H1 (cell line): ENCODE measurements around the gene PLXNA4. TPM values are rescaled to one million over a fixed set of nuclear protein-coding genes. Genes with fewer than 3 reads are reported as not detected.

Experiments
- CTCF ChIA-PET: fragments of 300-600 bp; sonication (Branson Sonifier 250); formaldehyde crosslinking; loops from one replicate; lab custom pipeline; 2021; ENCODE audit not compliant: partially characterized antibody; lab: Charles Lee
- POLR2A ChIA-PET: fragments of 300-600 bp; sonication (Branson Sonifier 250); formaldehyde crosslinking; loops from one replicate; lab custom pipeline; 2021; ENCODE audit warnings: inconsistent platforms; ENCODE audit not compliant: partially characterized antibody; lab: Charles Lee
- DNase-seq, 2 experiments: peaks; one replicate each; pipeline versions ENCODE4 v3.0.0 to v3.0.0-alpha.2; 2010 to 2022; ENCODE audit warnings: low spot score in 2 of 2, low read depth in 1 of 2, mixed read lengths in 1 of 2
- FAIRE-seq: peaks from 2 replicates; lab custom pipeline; 2011; peaks lifted over from hg19 to GRCh38; lab: Jason Lieb, UNC
- H2AFZ ChIP-seq: 2 replicates; pipeline ENCODE4 v1.8.1; 2012; ENCODE audit warnings: low read length, inconsistent platforms
- H2AK5ac ChIP-seq: 2 replicates; pipeline ENCODE4 v1.6.1; 2013; ENCODE audit warnings: low read depth, low read length
- H2BK120ac ChIP-seq: replicated peaks from 2 replicates; pipeline ENCODE3; 2013; ENCODE audit warnings: low read depth, low read length, inconsistent platforms
- H2BK12ac ChIP-seq: 2 replicates; pipeline ENCODE4 v1.6.1; 2013; ENCODE audit warnings: low read depth, low read length
- H2BK15ac ChIP-seq: 2 replicates; pipeline ENCODE4 v1.6.1; 2013; ENCODE audit warnings: low read length
- H2BK20ac ChIP-seq: 2 replicates; pipeline ENCODE4 v1.6.1; 2013; ENCODE audit warnings: low read length
- H2BK5ac ChIP-seq: 2 replicates; pipeline ENCODE4 v1.6.1; 2013; ENCODE audit warnings: low read depth, low read length
- H3K14ac ChIP-seq: 2 replicates; pipeline ENCODE4 v1.6.1; 2013; ENCODE audit warnings: inconsistent platforms; ENCODE audit not compliant: insufficient read length
- H3K18ac ChIP-seq: 2 replicates; pipeline ENCODE4 v1.6.1; 2013; ENCODE audit warnings: low read length; ENCODE audit errors: extremely low read depth
- H3K23ac ChIP-seq: 2 replicates; pipeline ENCODE4 v1.6.1; 2013; ENCODE audit warnings: inconsistent platforms; ENCODE audit not compliant: insufficient read length
- H3K23me2 ChIP-seq: 2 replicates; pipeline ENCODE4 v1.6.1; 2013; ENCODE audit warnings: low read depth, low read length
- H3K27ac ChIP-seq: 2 replicates; pipeline ENCODE4 v1.6.1; 2011; ENCODE audit warnings: low read depth, low read length, inconsistent platforms
- H3K27me3 ChIP-seq, 4 experiments: replicated peaks in 1 of 4; 1 replicate in 1 of 4; 2 replicates in 3 of 4; pipeline versions ENCODE4 v1.6.1 to v1.8.1; 2011 to 2013; ENCODE audit warnings: low read length in 3 of 4, mild to moderate bottlenecking in 3 of 4, inconsistent platforms in 2 of 4, mixed read lengths in 2 of 4, moderate library complexity in 1 of 4; ENCODE audit not compliant: control insufficient read depth in 3 of 4, insufficient read depth in 3 of 4; ENCODE audit errors: extremely low read depth in 1 of 4
- H3K36me3 ChIP-seq, 4 experiments: 2 replicates each; pipeline versions ENCODE4 v1.6.1 to v1.8.1; 2011 to 2013; ENCODE audit warnings: mild to moderate bottlenecking in 4 of 4, low read length in 3 of 4, moderate library complexity in 2 of 4, control low read depth in 1 of 4, inconsistent platforms in 1 of 4; ENCODE audit not compliant: insufficient read depth in 4 of 4, control insufficient read depth in 2 of 4
- H3K4ac ChIP-seq: replicated peaks from 2 replicates; pipeline ENCODE3; 2013; ENCODE audit warnings: low read length, low read depth, mixed read lengths, inconsistent platforms; ENCODE audit not compliant: insufficient read length
- H3K4me1 ChIP-seq, 4 experiments: replicated peaks in 1 of 4; 1 replicate in 1 of 4; 2 replicates in 3 of 4; pipeline versions ENCODE4 v1.6.1 to v1.8.1; 2011 to 2013; ENCODE audit warnings: low read length in 3 of 4, inconsistent platforms in 2 of 4, mixed read lengths in 1 of 4; ENCODE audit not compliant: insufficient read depth in 4 of 4, control insufficient read depth in 3 of 4
- H3K4me2 ChIP-seq, 2 experiments: 2 replicates each; pipeline versions ENCODE4 v1.6.1 to v1.8.1; 2011 to 2013; ENCODE audit warnings: low read depth in 2 of 2, low read length in 2 of 2, control low read depth in 1 of 2, inconsistent platforms in 1 of 2, mild to moderate bottlenecking in 1 of 2; ENCODE audit not compliant: insufficient read depth in 1 of 2
- H3K4me3 ChIP-seq, 4 experiments: fragments of 200-600, 300-600 bp in 1 of 4; sonication (generic), shearing (Covaris generic), sonication (Bioruptor Twin) in 1 of 4; 2 replicates each; pipeline versions ENCODE4 v1.5.1 to v1.8.1; 2011 to 2016; ENCODE audit warnings: low read length in 4 of 4, low read depth in 3 of 4, control low read depth in 2 of 4, inconsistent platforms in 2 of 4, mild to moderate bottlenecking in 2 of 4, mixed read lengths in 1 of 4, moderate library complexity in 1 of 4; ENCODE audit not compliant: insufficient read depth in 2 of 4; ENCODE audit errors: extremely low read depth in 1 of 4
- H3K56ac ChIP-seq: replicated peaks from 2 replicates; pipeline ENCODE3; 2013; ENCODE audit warnings: low read depth, mild to moderate bottlenecking, mixed read lengths, low read length, inconsistent platforms; ENCODE audit not compliant: insufficient read length
- H3K79me1 ChIP-seq: 2 replicates; pipeline ENCODE4 v1.6.1; 2013; ENCODE audit warnings: low read depth, low read length, control low read depth
- H3K79me2 ChIP-seq, 2 experiments: 2 replicates each; pipeline versions ENCODE4 v1.6.1 to v1.8.1; 2012 to 2013; ENCODE audit warnings: low read length in 2 of 2, mild to moderate bottlenecking in 2 of 2, inconsistent platforms in 1 of 2; ENCODE audit not compliant: insufficient read depth in 2 of 2, control insufficient read depth in 1 of 2
- H3K9ac ChIP-seq, 4 experiments: replicated peaks in 1 of 4; 1 replicate in 1 of 4; 2 replicates in 3 of 4; pipeline versions ENCODE4 v1.6.1 to v1.8.1; 2011 to 2013; ENCODE audit warnings: low read depth in 3 of 4, low read length in 3 of 4, control low read depth in 2 of 4, mild to moderate bottlenecking in 2 of 4, moderate library complexity in 2 of 4, inconsistent platforms in 1 of 4; ENCODE audit errors: extremely low read depth in 1 of 4
- H3K9me3 ChIP-seq, 2 experiments: 2 replicates each; pipeline versions ENCODE4 v1.6.1 to v1.8.1; 2012 to 2013; ENCODE audit warnings: mild to moderate bottlenecking in 2 of 2, moderate library complexity in 2 of 2, control low read depth in 1 of 2, inconsistent platforms in 1 of 2, low read depth in 1 of 2, low read length in 1 of 2, mixed read lengths in 1 of 2; ENCODE audit not compliant: insufficient read depth in 2 of 2
- H4K20me1 ChIP-seq, 2 experiments: replicated peaks in 1 of 2; 2 replicates each; pipeline versions ENCODE3 to v1.8.1; 2011 to 2013; ENCODE audit warnings: inconsistent platforms in 2 of 2, low read length in 2 of 2, mild to moderate bottlenecking in 1 of 2; ENCODE audit not compliant: insufficient read depth in 2 of 2, control insufficient read depth in 1 of 2
- H4K5ac ChIP-seq: 2 replicates; pipeline ENCODE4 v1.6.1; 2013; ENCODE audit warnings: low read length, low read depth, mixed read lengths, inconsistent platforms; ENCODE audit not compliant: insufficient read length
- H4K8ac ChIP-seq: 2 replicates; pipeline ENCODE4 v1.8.0; 2013; ENCODE audit warnings: mild to moderate bottlenecking, moderate library complexity, low read length, inconsistent platforms; ENCODE audit not compliant: insufficient read depth; ENCODE audit errors: extremely low read depth
- H4K91ac ChIP-seq: replicated peaks from 2 replicates; pipeline ENCODE3; 2013; ENCODE audit warnings: low read length, mixed read lengths, inconsistent platforms; ENCODE audit not compliant: insufficient read length
- EZH2 ChIP-seq: fragments of 200-600 bp; sonication (generic); IDR thresholded peaks from 2 replicates; pipeline ENCODE4 v1.7.1; 2012; ENCODE audit warnings: low read depth, mild to moderate bottlenecking, moderate library complexity, low read length, inconsistent platforms; ENCODE audit not compliant: severe bottlenecking
- GABPA ChIP-seq: IDR thresholded peaks from 2 replicates; pipeline ENCODE4 v1.6.1; 2011; ENCODE audit warnings: mild to moderate bottlenecking, low read length, moderate library complexity, borderline replicate concordance; ENCODE audit not compliant: insufficient read depth
- KDM5A ChIP-seq: fragments of 200-600 bp; IDR thresholded peaks from 2 replicates; pipeline ENCODE4 v1.7.1; 2012; ENCODE audit warnings: mild to moderate bottlenecking, low read length, inconsistent platforms, mixed read lengths
- RAD21 ChIP-seq, 2 experiments: IDR thresholded peaks in 1 of 2; conservative IDR thresholded peaks in 1 of 2; 2 replicates each; pipeline ENCODE4 v1.6.1; 2011; ENCODE audit warnings: low read depth in 2 of 2, low read length in 2 of 2, improper control_type of control experiment in 1 of 2, inconsistent platforms in 1 of 2, mild to moderate bottlenecking in 1 of 2, moderate library complexity in 1 of 2
- RFX5 ChIP-seq: IDR thresholded peaks from 2 replicates; pipeline ENCODE4 v1.6.1; 2011; ENCODE audit warnings: low read depth, low read length, improper control_type of control experiment, borderline replicate concordance
- SAP30 ChIP-seq: fragments of 300-600 bp; sonication (generic); IDR thresholded peaks from 2 replicates; pipeline ENCODE4 v1.7.1; 2012; ENCODE audit warnings: low read length, moderate library complexity, mild to moderate bottlenecking, inconsistent platforms; ENCODE audit not compliant: insufficient read depth, insufficient replicate concordance
- SP1 ChIP-seq: IDR thresholded peaks from 2 replicates; pipeline ENCODE4 v1.6.1; 2011; ENCODE audit warnings: low read depth, low read length
- SP2 ChIP-seq: IDR thresholded peaks from 2 replicates; pipeline ENCODE4 v1.6.1; 2012; ENCODE audit warnings: mild to moderate bottlenecking, low read length, inconsistent platforms
- TAF7 ChIP-seq: optimal IDR thresholded peaks from 2 replicates; pipeline ENCODE3; 2011; ENCODE audit warnings: low read depth, mild to moderate bottlenecking, inconsistent platforms, low read length, moderate library complexity, borderline replicate concordance
- TBP ChIP-seq: IDR thresholded peaks from 2 replicates; pipeline ENCODE4 v1.6.1; 2011; ENCODE audit warnings: low read depth, low read length, improper control_type of control experiment
- WGBS, 2 experiments: shearing (Covaris generic) in 1 of 2; methylation state at CpG; one replicate each; pipeline versions ENCODE4 v1.1.6 to v1.1.7; 2013 to 2015; ENCODE audit warnings: low lambda C conversion rate in 2 of 2, mixed read lengths in 2 of 2, inconsistent platforms in 1 of 2, low coverage in 1 of 2, missing lambda C conversion rate in 1 of 2; ENCODE audit not compliant: insufficient replicate concordance in 2 of 2, insufficient coverage in 1 of 2, insufficient read length in 1 of 2; ENCODE audit errors: extremely low coverage in 1 of 2, missing lambda C conversion rate in 1 of 2; 5-methylcytosine and 5-hydroxymethylcytosine counted together
- polyA plus RNA-seq, 7 experiments: library from polyadenylated mRNA; depleted of rRNA in 3 of 7; stranded (reverse) in 5 of 7; unstranded in 2 of 7; fragments of >200 nt in 5 of 7; fragments of 200-250 nt in 2 of 7; gene quantifications; 1 replicate in 5 of 7; 2 replicates in 1 of 7; 4 replicates in 1 of 7; pipeline versions ENCODE4 v1.2.1 to v1.2.3, GENCODE V29; 2011 to 2013; ENCODE audit warnings: missing spikeins in 2 of 7, mixed read lengths in 2 of 7
- total RNA-seq: library from RNA; stranded (reverse); fragmentation: NEBNext Ultra II Directional; extraction: Animal tissue kit (Norgen Biotek cat#: 25700); gene quantifications from 2 replicates; pipeline ENCODE4 v1.2.1, GENCODE V29; 2021
- TF ChIP-seq, protein P1 (sequence below): IDR thresholded peaks from 2 replicates; pipeline ENCODE4 v1.6.1; 2012; ENCODE audit warnings: inconsistent platforms

PLXNA4 gene
- total and polyA plus RNA-seq, 2 of the 8 experiments (the other 6 are each of a cell fraction or from before 2014, with no cell fraction given): 0.76 to 0.79 TPM

DNA sequence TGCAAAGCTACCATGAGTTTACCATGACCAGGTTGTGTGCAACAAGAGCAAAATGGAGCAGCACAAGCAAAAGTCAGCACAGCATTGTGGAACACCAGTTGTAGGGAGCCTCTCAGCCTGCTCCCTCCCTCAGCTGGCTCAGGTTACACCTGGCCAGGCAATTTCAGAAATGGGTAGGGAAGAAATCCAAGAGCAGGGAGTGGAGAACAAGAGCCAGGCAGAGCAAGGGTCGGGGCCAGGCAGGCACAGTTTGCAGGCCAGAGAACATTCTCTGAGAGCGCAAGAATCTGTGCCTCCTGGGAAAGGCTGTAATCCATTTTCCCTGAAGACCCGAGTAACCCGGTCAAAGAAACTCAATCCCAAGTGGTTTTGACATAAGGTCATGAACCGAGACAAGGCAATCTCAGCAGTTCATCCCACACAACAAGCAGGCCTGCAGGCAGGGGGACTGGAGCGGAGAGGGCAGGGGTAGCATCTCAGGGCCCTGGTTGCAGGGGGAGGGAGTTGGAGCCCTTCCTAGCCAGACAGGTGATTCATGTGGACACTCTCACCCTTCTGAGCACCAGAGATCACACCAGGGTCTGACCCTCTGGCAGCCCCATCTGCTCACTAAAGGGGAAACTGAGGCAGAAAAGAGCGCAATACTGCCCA, 258.4 kb downstream of the PLXNA4 start:
- 94% methylated on average over 7 of the region's 7 CpGs; no CpG with 5 or more reads in 1 of the 2 experiments for WGBS, 2 experiments
- no peak overlapping the region for H2BK5ac ChIP-seq
- no peak overlapping the region for H2BK120ac ChIP-seq
- H3K79me1 ChIP-seq: no peaks in the 10 kb centered on the region
- H3K4ac ChIP-seq: no peak overlapping the region
- H3K14ac ChIP-seq: no peak overlapping the region
- H3K56ac ChIP-seq: peak overlapping the region; percentile 96
- H3K36me3 ChIP-seq: no peaks in the 10 kb centered on the region
- no peak overlapping the region for H4K91ac ChIP-seq
- FAIRE-seq: no peak
- H2BK15ac ChIP-seq: peak overlapping the region; percentile 40; the same call in 1 of the 2 replicates
- peaks cover 9% of the 10 kb centered on the region; the same call in 1 of the 2 replicates for H3K23me2 ChIP-seq
- H3K9me3 ChIP-seq: peaks cover 0 to 2% of the 10 kb centered on the region in 2 experiments; a peak in 2 of 4 replicates
- no peak overlapping the region for H3K9ac ChIP-seq
- no peak overlapping the region for H2BK20ac ChIP-seq
- no peak overlapping the region for H3K18ac ChIP-seq
- H4K5ac ChIP-seq: no peak overlapping the region
- POLR2A ChIA-PET: no interaction called here
- peak overlapping the region; percentile 44; the same call in 1 of the 2 replicates for H2BK12ac ChIP-seq
- no peak for DNase-seq
- H3K27me3 ChIP-seq: peaks cover 0 to 5% (median 0%) of the 10 kb centered on the region in 4 experiments; a peak in 2 of 7 replicates
- H3K4me1 ChIP-seq: peaks cover 0 to 7% (median 3%) of the 10 kb centered on the region in 4 experiments; a peak in 2 of 7 replicates
- H2AK5ac ChIP-seq: no peak overlapping the region
- H3K27ac ChIP-seq: no peak overlapping the region
- no peak overlapping the region for H3K23ac ChIP-seq
- H2AFZ ChIP-seq: peak overlapping the region; percentile 66; the same call in 1 of the 2 replicates
- H4K20me1 ChIP-seq: no peaks in the 10 kb centered on the region
- H3K4me3 ChIP-seq: no peak overlapping the region
- H4K8ac ChIP-seq: no peak overlapping the region
- peak overlapping the region; percentile 23 to 49; a peak in 2 of 4 replicates for H3K4me2 ChIP-seq
- no peaks in the 10 kb centered on the region for H3K79me2 ChIP-seq
- CTCF ChIA-PET: interaction anchor here (0.9 to 2.9 kb wide), 20 partner anchors 9 to 435 kb away, joined by 3 to 30 read pairs (median 4); no protein-coding TSS in a partner anchor
- TF ChIP-seq KDM5A (no peak), TBP (no peak), TAF7 (no peak), EZH2 (no peak), RAD21 (IDR thresholded peaks at IDR 0.05 in 1 of 2, conservative IDR thresholded peaks at IDR 0.05 in 1 of 2; ENCODE audit: low read depth in 2 of 2, low read length in 2 of 2) (no peak), SAP30 (no peak), RFX5 (no peak), SP1 (no peak), GABPA (no peak), SP2 (no peak)
- TF ChIP-seq, protein P1, sequence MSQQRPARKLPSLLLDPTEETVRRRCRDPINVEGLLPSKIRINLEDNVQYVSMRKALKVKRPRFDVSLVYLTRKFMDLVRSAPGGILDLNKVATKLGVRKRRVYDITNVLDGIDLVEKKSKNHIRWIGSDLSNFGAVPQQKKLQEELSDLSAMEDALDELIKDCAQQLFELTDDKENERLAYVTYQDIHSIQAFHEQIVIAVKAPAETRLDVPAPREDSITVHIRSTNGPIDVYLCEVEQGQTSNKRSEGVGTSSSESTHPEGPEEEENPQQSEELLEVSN: no peak
